ENCODE data around the gene CIC. TPM values are rescaled to one million over a fixed set of nuclear protein-coding genes. Genes with fewer than 3 reads are reported as not detected.
A peak's percentile ranks its signal among the peaks of the same experiment; 100 is the strongest.

The CIC gene
- total and polyA plus RNA-seq, 9 of the 15 experiments (the other 6 are each of a cell fraction or from before 2014, with no cell fraction given), result 0.07 to 44.7 (median 8.6) TPM

DNA sequence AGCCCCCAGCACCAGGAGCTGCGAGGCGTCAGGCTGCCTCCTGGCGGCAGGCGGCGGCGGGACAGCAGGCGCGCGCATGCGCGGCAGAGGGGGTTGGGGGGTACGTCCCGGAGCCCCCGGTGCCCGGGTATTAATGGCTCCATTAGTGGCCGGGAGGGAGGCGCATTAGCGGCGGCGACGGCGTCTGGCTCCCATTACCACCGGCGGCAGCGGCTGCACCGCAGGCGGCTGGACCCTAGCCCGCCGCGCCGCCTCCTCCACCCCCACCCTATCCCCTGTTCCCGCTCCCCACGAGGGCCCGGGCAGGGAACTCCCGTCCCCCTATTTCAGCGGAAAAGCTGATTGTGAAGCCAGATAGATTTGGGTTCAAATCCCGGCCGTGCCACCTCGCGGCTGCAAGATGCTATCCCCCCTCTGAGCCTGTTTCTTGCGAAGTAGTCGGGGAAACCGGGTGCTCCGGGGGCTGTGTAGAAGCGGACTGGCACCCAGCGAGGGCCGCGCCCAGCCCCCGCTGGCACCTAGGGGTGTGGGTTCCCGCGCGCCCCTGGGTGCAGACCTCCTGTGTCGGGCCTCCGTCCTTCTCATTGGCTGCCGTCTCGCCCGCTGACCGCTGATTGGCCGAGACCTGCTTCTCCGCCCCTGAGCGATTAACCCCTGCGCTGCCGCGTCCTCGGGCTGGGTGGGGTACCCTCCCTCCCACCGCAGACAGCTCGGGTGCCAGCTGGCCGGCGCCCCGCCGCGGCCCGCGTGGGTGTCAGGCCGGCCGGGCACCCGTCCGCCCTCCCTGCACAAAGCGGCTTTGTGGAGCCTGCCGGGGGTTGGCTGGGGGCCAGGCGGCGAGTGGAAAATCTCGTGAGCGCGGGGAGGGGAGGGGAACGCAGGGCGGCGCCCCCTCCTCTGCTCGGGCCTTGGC lies 11.1 kb downstream of the CIC start (continued):
- TF ChIP-seq, protein P1, sequence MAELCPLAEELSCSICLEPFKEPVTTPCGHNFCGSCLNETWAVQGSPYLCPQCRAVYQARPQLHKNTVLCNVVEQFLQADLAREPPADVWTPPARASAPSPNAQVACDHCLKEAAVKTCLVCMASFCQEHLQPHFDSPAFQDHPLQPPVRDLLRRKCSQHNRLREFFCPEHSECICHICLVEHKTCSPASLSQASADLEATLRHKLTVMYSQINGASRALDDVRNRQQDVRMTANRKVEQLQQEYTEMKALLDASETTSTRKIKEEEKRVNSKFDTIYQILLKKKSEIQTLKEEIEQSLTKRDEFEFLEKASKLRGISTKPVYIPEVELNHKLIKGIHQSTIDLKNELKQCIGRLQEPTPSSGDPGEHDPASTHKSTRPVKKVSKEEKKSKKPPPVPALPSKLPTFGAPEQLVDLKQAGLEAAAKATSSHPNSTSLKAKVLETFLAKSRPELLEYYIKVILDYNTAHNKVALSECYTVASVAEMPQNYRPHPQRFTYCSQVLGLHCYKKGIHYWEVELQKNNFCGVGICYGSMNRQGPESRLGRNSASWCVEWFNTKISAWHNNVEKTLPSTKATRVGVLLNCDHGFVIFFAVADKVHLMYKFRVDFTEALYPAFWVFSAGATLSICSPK (IDR thresholded peaks at IDR 0.05; ENCODE audit: borderline replicate concordance), result no peak
- TF ChIP-seq ESRRA (IDR thresholded peaks at IDR 0.05; ENCODE audit: borderline replicate concordance, low read depth) (0 out of 2 replicates have a peak, but pooled peaks have one; percentile 17), ZBTB40 (IDR thresholded peaks at IDR 0.05) (peak; percentile 28; the same call in 1 of the 2 replicates), ZBTB40 (CRISPR knock-in tag; IDR thresholded peaks at IDR 0.05) (no peak), TAF9B (IDR thresholded peaks at IDR 0.05; ENCODE audit: partially characterized antibody) (no peak), ZFX (CRISPR knock-in tag; IDR thresholded peaks at IDR 0.05) (peak; percentile 59), RAD21 (CRISPR knock-in tag; conservative IDR thresholded peaks at IDR 0.05 in 1 of 2, IDR thresholded peaks at IDR 0.05 in 1 of 2) (peak; percentile 80 to 89; a peak in 3 of 4 replicates), SIX5 (IDR thresholded peaks at IDR 0.05; ENCODE audit: borderline replicate concordance in 1 of 2, insufficient read depth in 1 of 2, low read depth in 1 of 2, low read length in 2 of 2) (no peak), CTCFL (IDR thresholded peaks at IDR 0.05; ENCODE audit: borderline replicate concordance, insufficient read depth, low read depth, low read length, poor library complexity, severe bottlenecking) (peak; percentile 96)
- TF ChIP-seq, protein P2, sequence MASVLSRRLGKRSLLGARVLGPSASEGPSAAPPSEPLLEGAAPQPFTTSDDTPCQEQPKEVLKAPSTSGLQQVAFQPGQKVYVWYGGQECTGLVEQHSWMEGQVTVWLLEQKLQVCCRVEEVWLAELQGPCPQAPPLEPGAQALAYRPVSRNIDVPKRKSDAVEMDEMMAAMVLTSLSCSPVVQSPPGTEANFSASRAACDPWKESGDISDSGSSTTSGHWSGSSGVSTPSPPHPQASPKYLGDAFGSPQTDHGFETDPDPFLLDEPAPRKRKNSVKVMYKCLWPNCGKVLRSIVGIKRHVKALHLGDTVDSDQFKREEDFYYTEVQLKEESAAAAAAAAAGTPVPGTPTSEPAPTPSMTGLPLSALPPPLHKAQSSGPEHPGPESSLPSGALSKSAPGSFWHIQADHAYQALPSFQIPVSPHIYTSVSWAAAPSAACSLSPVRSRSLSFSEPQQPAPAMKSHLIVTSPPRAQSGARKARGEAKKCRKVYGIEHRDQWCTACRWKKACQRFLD (CRISPR knock-in tag; IDR thresholded peaks at IDR 0.05), result no peak
